ENCODE results near the gene GCC2. TPM values are rescaled to one million over a fixed set of nuclear protein-coding genes. Genes with fewer than 3 reads are reported as not detected.

The GCC2 gene
- total and polyA plus RNA-seq, 2 experiments from 2014 or later = 43.4 to 172 TPM

GRCh38 chr2:108531674-108532055 is 82.7 kb downstream of the GCC2 start:
- Mint-ChIP-seq H3K27ac (no peak overlapping the region), H3K36me3 (ENCODE audit: low read depth) (no peaks in the 10 kb centered on the region), H3K9me3 (no peaks in the 10 kb centered on the region), H3K4me1 (peaks cover 15% of the 10 kb centered on the region), H3K27me3 (ENCODE audit: insufficient read depth, low read depth, poor library complexity) (peaks cover 8% of the 10 kb centered on the region), H3K4me3 (no peak overlapping the region)
- Histone ChIP-seq H4K20me1 (replicated peaks; ENCODE audit: insufficient read depth) (peaks cover 13% of the 10 kb centered on the region; the same call in 1 of the 2 replicates), H3K4me3 (no peak overlapping the region), H2AFZ (no peak overlapping the region), H3K79me2 (replicated peaks; ENCODE audit: insufficient read depth) (peaks cover 23% of the 10 kb centered on the region), H3K4me2 (no peak overlapping the region), H3K27me3 (ENCODE audit: insufficient read depth) (peaks cover 13% of the 10 kb centered on the region), H3K27ac (ENCODE audit: low read depth) (no peak overlapping the region), H3K9me2 (ENCODE audit: insufficient read depth) (no peaks in the 10 kb centered on the region), H3K4me1 (ENCODE audit: insufficient read depth) (peaks cover 9% of the 10 kb centered on the region), H3F3A (replicated peaks; ENCODE audit: low read depth) (no peaks in the 10 kb centered on the region), H3K36me3 (ENCODE audit: insufficient read depth) (no peaks in the 10 kb centered on the region)
- no peak for ATAC-seq
- TF ChIP-seq ZNF114 (CRISPR knock-in tag; IDR thresholded peaks at IDR 0.05) (no peak), EZH2phosphoT487 (IDR thresholded peaks at IDR 0.05; ENCODE audit: unreplicated experiment) (no peak), CTCF (conservative IDR thresholded peaks at IDR 0.05; ENCODE audit: low read depth in 2 of 2) (no peak), ZNF462 (CRISPR knock-in tag; IDR thresholded peaks at IDR 0.05) (no peak), ETS1 (IDR thresholded peaks at IDR 0.05) (no peak), POLR2AphosphoS5 (IDR thresholded peaks at IDR 0.05; ENCODE audit: low read depth) (no peak), JUNB (IDR thresholded peaks at IDR 0.05; ENCODE audit: unreplicated experiment) (no peak)
- DNase-seq (ENCODE audit: low spot score) = no peak
